SK-N-SH treated with all-trans-retinoic acid at 6 μM for 48 hours (cell line): ENCODE measurements around the gene ZNF227.
A peak's percentile ranks its signal among the peaks of the same experiment; 100 is the strongest.
"Not testable (repeated sequence)": the region's sequence is repeated elsewhere in the genome, so short reads cannot be mapped to it uniquely, and the experiment has no call there.

Source experiments
- ATAC-seq: fragments of 200-7000 bp; cut with Tn5 transposase; 3 replicates; pipeline ENCODE4 v1.9.1; 2020; ENCODE audit warnings: mild to moderate bottlenecking, moderate library complexity
- ARNTL ChIP-seq: fragments of 450-650 bp; formaldehyde crosslinking; IDR thresholded peaks from 2 replicates; pipeline ENCODE4 v1.5.0; 2020; ENCODE audit warnings: low read depth, mild to moderate bottlenecking, moderate library complexity, borderline replicate concordance
- BACH2 ChIP-seq: fragments of 250-450 bp; sonication (Bioruptor Pico); IDR thresholded peaks from 2 replicates; pipeline ENCODE4 v1.9.0; 2021; ENCODE audit warnings: mild to moderate bottlenecking, borderline replicate concordance
- CREB5 ChIP-seq: fragments of 250-450 bp; sonication (Bioruptor Pico); IDR thresholded peaks from 2 replicates; pipeline ENCODE4 v1.5.1; 2020; ENCODE audit warnings: low read depth, mild to moderate bottlenecking, moderate library complexity
- CSDC2 ChIP-seq: fragments of 250-450 bp; sonication (Bioruptor Pico); IDR thresholded peaks from 2 replicates; pipeline ENCODE4 v1.5.0; 2020; ENCODE audit warnings: mild to moderate bottlenecking, moderate library complexity
- CSRNP3 ChIP-seq: fragments of 250-450 bp; sonication (Bioruptor Pico); IDR thresholded peaks from 2 replicates; pipeline ENCODE4 v1.5.1; 2021; ENCODE audit warnings: mild to moderate bottlenecking, moderate library complexity
- ESRRG ChIP-seq: fragments of 250-450 bp; sonication (Bioruptor Pico); IDR thresholded peaks from 2 replicates; pipeline ENCODE4 v1.6.1; 2021; ENCODE audit warnings: mild to moderate bottlenecking
- GLIS3 ChIP-seq: fragments of 250-450 bp; sonication (Bioruptor Pico); IDR thresholded peaks from 2 replicates; pipeline ENCODE4 v1.5.0; 2020; ENCODE audit warnings: mild to moderate bottlenecking, moderate library complexity
- ISL1 ChIP-seq: fragments of 250-450 bp; sonication (Bioruptor Pico); IDR thresholded peaks from 2 replicates; pipeline ENCODE4 v2.1.2; 2022; ENCODE audit warnings: mild to moderate bottlenecking, moderate library complexity
- OSR1 ChIP-seq: fragments of 250-450 bp; sonication (Bioruptor Pico); IDR thresholded peaks from 2 replicates; pipeline ENCODE4 v1.8.0; 2022; ENCODE audit warnings: moderate library complexity, mild to moderate bottlenecking, inconsistent platforms
- PATZ1 ChIP-seq: fragments of 250-450 bp; sonication (Bioruptor Pico); IDR thresholded peaks from 2 replicates; pipeline ENCODE4 v1.8.0; 2020; ENCODE audit warnings: mild to moderate bottlenecking, moderate library complexity, borderline replicate concordance
- POU6F1 ChIP-seq: fragments of 250-450 bp; sonication (Bioruptor Pico); IDR thresholded peaks from 2 replicates; pipeline ENCODE4 v1.8.0; 2021; ENCODE audit warnings: low read depth, mild to moderate bottlenecking, moderate library complexity, borderline replicate concordance
- PPARA ChIP-seq: fragments of 250-450 bp; sonication (Bioruptor Pico); IDR thresholded peaks from 2 replicates; pipeline ENCODE4 v1.5.0; 2020; ENCODE audit warnings: mild to moderate bottlenecking, borderline replicate concordance
- RARB ChIP-seq: fragments of 250-450 bp; sonication (Bioruptor Pico); IDR thresholded peaks from 2 replicates; pipeline ENCODE4 v1.8.0; 2021; ENCODE audit warnings: mild to moderate bottlenecking, moderate library complexity
- SNAI2 ChIP-seq: fragments of 250-450 bp; sonication (Bioruptor Pico); IDR thresholded peaks from 2 replicates; pipeline ENCODE4 v1.5.0; 2020; ENCODE audit warnings: mild to moderate bottlenecking, moderate library complexity
- TCF4 ChIP-seq: fragments of 250-450 bp; sonication (Bioruptor Pico); IDR thresholded peaks from 2 replicates; pipeline ENCODE4 v1.8.0; 2021; ENCODE audit warnings: mild to moderate bottlenecking, moderate library complexity, borderline replicate concordance
- TOX ChIP-seq: fragments of 250-450 bp; sonication (Bioruptor Pico); IDR thresholded peaks from 2 replicates; pipeline ENCODE4 v1.8.0; 2021; ENCODE audit warnings: mild to moderate bottlenecking, moderate library complexity, borderline replicate concordance
- TSHZ2 ChIP-seq: fragments of 250-450 bp; sonication (Bioruptor Pico); IDR thresholded peaks from 2 replicates; pipeline ENCODE4 v1.5.0; 2020; ENCODE audit warnings: mild to moderate bottlenecking, moderate library complexity
- ZC3H10 ChIP-seq: fragments of 250-450 bp; sonication (Bioruptor Pico); IDR thresholded peaks from 2 replicates; pipeline ENCODE4 v1.5.1; 2021; ENCODE audit warnings: mild to moderate bottlenecking, moderate library complexity
- ZFP3 ChIP-seq: fragments of 250-450 bp; sonication (Bioruptor Pico); IDR thresholded peaks from 2 replicates; pipeline ENCODE4 v1.5.0; 2020; ENCODE audit warnings: mild to moderate bottlenecking, moderate library complexity
- ZFP30 ChIP-seq: fragments of 450-650 bp; formaldehyde crosslinking; IDR thresholded peaks from 2 replicates; pipeline ENCODE4 v1.5.0; 2022; ENCODE audit warnings: mild to moderate bottlenecking, moderate library complexity
- ZNF565 ChIP-seq: fragments of 450-650 bp; formaldehyde crosslinking; conservative IDR thresholded peaks from 2 replicates; pipeline ENCODE4 v1.5.0; 2020; ENCODE audit warnings: low read depth, mild to moderate bottlenecking, moderate library complexity
- ZNF70 ChIP-seq: fragments of 450-650 bp; formaldehyde crosslinking; IDR thresholded peaks from 2 replicates; pipeline ENCODE4 v1.5.0; 2020; ENCODE audit warnings: mild to moderate bottlenecking, moderate library complexity
- ZNF8 ChIP-seq: fragments of 450-650 bp; formaldehyde crosslinking; IDR thresholded peaks from 2 replicates; pipeline ENCODE4 v1.5.0; 2020; ENCODE audit warnings: mild to moderate bottlenecking, moderate library complexity

The ZNF227 gene

GRCh38 chr19:44207126-44207803, 5.1 kb upstream of the ZNF227 start:
- TF ChIP-seq CSRNP3 (CRISPR knock-in tag) (no peak), ISL1 (CRISPR knock-in tag) (no peak), ZNF8 (CRISPR knock-in tag) (no peak), CREB5 (CRISPR knock-in tag) (no peak), GLIS3 (CRISPR knock-in tag) (no peak), ZFP30 (no peak), BACH2 (CRISPR knock-in tag) (no peak), PATZ1 (CRISPR knock-in tag) (no peak), ZNF70 (CRISPR knock-in tag) (no peak), RARB (CRISPR knock-in tag) (no peak), SNAI2 (CRISPR knock-in tag) (0 out of 2 replicates have a peak, but pooled peaks have one; percentile 59), ZC3H10 (CRISPR knock-in tag) (no peak), ARNTL (no peak), ZNF565 (no peak), ZFP3 (CRISPR knock-in tag) (no peak), TCF4 (no peak), TSHZ2 (CRISPR knock-in tag) (peak; percentile 64), POU6F1 (CRISPR knock-in tag) (no peak), CSDC2 (peak; percentile 40; the same call in 1 of the 2 replicates), TOX (CRISPR knock-in tag) (no peak), ESRRG (no peak), OSR1 (no peak), PPARA (CRISPR knock-in tag) (no peak)
- ATAC-seq: peak; percentile 96

GRCh38 chr19:44212866-44213346, 574 bp downstream of the ZNF227 start:
- peak; percentile 52 for ATAC-seq
- no peak for TF ChIP-seq ZNF8 (CRISPR knock-in tag)
- TF ChIP-seq OSR1: no peak
- no peak for TF ChIP-seq ZNF70 (CRISPR knock-in tag)
- TF ChIP-seq CSDC2: no peak

- peak; percentile 34; the same call in 1 of the 2 replicates for TF ChIP-seq ZNF8 (CRISPR knock-in tag)
- not testable (repeated sequence) for ATAC-seq
These were observed 7.6 kb downstream of the ZNF227 start for GRCh38 chr19:44219926-44220325.
